Peyer's patch (tissue), 4 donors: ENCODE measurements around the gene ADTRP. TPM values are rescaled to one million over a fixed set of nuclear protein-coding genes. Genes with fewer than 3 reads are reported as not detected.

ENCODE experiments used
- DNase-seq, 3 donors: peaks; one replicate each; pipeline ENCODE4 v3.0.0-alpha.2; 2017 to 2019
- H3K27ac ChIP-seq, 4 donors: fragments of 200-600 bp; sonication (generic); one replicate each; pipeline ENCODE4 v1.5.1; 2016 to 2019
- H3K27me3 ChIP-seq, 2 donors: fragments of 200-600 bp; sonication (generic); one replicate each; pipeline ENCODE4 v1.5.1; 2019
- H3K36me3 ChIP-seq, 3 donors: fragments of 200-600 bp; sonication (generic); one replicate each; pipeline ENCODE4 v1.5.1; 2016 to 2019
- H3K4me1 ChIP-seq, 4 donors: fragments of 200-600 bp; sonication (generic); one replicate each; pipeline ENCODE4 v1.5.1; 2016 to 2019
- H3K4me3 ChIP-seq, 4 donors: fragments of 200-600 bp; sonication (generic); 1 replicate in 3 of 4; 2 replicates in 1 of 4; pipeline ENCODE4 v1.5.1; 2016 to 2019; ENCODE audit warnings: mild to moderate bottlenecking in 1 of 4
- H3K9me3 ChIP-seq, 4 donors: fragments of 200-600 bp; sonication (generic); one replicate each; pipeline ENCODE4 v1.5.1; 2016 to 2019; ENCODE audit warnings: mild to moderate bottlenecking in 1 of 4
- POLR2A ChIP-seq, 2 donors: fragments of 450-650 bp; IDR thresholded peaks; one replicate each; pipeline ENCODE4 v1.5.1; 2017; ENCODE audit warnings: antibody characterized with exemption in 2 of 2, mild to moderate bottlenecking in 2 of 2, moderate library complexity in 2 of 2
- total RNA-seq, 4 donors: library from RNA; depleted of rRNA; stranded (reverse); fragments of >200 nt; gene quantifications; one replicate each; pipeline ENCODE4 v1.1.0, GENCODE V29; 2016
- TF ChIP-seq, protein P1 (sequence below), 6 experiments: fragments of 450-650 bp in 4 of 6; fragments of 200-600 bp in 2 of 6; sonication (generic) in 1 of 6; IDR thresholded peaks; one replicate each; pipeline ENCODE4 v1.5.1; 2017 to 2019; ENCODE audit warnings: antibody characterized with exemption in 6 of 6, mild to moderate bottlenecking in 3 of 6, moderate library complexity in 1 of 6

ADTRP gene
- total RNA-seq, 4 donors from 2014 or later = 33.8 to 187 (median 133) TPM

DNA sequence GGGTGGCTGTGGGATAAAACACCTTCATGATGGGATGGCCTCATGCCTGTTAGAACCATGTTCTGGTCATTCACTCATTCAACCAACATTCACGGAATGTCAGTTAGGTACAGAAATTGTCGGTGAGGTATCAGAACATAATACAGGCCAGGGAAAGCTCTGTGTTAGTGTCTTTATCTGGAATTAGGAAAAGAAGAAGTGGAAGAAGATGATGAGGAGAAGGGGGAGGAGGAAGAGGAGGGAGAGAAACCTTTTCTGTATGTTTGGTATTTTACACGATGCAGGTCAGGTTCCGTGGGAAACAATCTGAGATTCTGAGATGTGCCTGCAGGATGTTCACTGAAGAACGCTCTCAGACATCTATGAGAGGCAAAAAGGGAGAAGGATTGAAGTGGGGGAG is 5.6 kb downstream of the ADTRP start:
- TF ChIP-seq, protein P1, sequence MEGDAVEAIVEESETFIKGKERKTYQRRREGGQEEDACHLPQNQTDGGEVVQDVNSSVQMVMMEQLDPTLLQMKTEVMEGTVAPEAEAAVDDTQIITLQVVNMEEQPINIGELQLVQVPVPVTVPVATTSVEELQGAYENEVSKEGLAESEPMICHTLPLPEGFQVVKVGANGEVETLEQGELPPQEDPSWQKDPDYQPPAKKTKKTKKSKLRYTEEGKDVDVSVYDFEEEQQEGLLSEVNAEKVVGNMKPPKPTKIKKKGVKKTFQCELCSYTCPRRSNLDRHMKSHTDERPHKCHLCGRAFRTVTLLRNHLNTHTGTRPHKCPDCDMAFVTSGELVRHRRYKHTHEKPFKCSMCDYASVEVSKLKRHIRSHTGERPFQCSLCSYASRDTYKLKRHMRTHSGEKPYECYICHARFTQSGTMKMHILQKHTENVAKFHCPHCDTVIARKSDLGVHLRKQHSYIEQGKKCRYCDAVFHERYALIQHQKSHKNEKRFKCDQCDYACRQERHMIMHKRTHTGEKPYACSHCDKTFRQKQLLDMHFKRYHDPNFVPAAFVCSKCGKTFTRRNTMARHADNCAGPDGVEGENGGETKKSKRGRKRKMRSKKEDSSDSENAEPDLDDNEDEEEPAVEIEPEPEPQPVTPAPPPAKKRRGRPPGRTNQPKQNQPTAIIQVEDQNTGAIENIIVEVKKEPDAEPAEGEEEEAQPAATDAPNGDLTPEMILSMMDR (IDR thresholded peaks at IDR 0.05) = no peak
- Histone ChIP-seq H3K27ac (no peak overlapping the region), H3K9me3 (no peaks in the 10 kb centered on the region), H3K4me3 (no peak overlapping the region), H3K27me3 (no peaks in the 10 kb centered on the region), H3K36me3 (no peaks in the 10 kb centered on the region), H3K4me1 (peaks cover 0 to 28% (median 5%) of the 10 kb centered on the region in 4 donors)
- no peak for DNase-seq

DNA sequence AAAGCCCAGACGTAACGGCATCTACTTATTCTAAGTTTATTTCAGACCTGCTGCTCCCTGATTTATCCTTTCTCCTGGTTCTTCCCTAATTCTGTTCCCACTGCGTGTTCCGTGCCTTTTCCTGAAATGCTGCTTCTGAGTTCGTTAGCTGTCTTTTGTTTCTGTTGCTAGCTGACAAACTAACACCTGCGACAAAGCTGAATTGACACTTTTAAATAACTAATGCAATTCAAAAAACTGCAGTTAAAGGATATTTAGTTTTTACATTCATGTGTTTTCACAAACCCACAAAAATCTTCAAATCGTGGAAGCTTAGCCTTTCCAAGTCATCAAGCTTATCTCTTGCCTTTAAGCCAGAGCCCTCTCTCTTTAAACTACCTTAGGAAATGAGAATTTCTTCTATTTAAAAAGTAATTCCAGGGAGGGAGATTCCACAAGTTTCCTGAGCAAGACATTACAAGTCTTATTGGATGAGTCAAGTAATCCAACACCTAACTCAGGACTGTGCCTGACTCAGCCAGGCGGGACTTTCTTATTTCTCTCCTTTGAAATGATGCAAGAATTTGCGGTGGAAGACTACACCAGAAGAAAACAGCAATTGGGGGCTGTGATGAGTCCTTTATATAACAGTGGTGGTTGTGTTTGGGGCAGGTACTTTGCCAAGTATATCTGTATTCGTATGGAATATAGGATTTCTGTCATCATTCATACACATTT is 6.3 kb downstream of the ADTRP start:
- Histone ChIP-seq H3K9me3 (no peaks in the 10 kb centered on the region), H3K27ac (peak overlapping the region in 2 of 4 donors; percentile 89 to 96), H3K4me1 (peaks cover 0 to 28% (median 5%) of the 10 kb centered on the region in 4 donors), H3K4me3 (no peak overlapping the region), H3K36me3 (no peaks in the 10 kb centered on the region), H3K27me3 (no peaks in the 10 kb centered on the region)
- no peak for TF ChIP-seq POLR2A (IDR thresholded peaks at IDR 0.05)
- DNase-seq = peak in 1 of 3 donors; percentile 68

DNA sequence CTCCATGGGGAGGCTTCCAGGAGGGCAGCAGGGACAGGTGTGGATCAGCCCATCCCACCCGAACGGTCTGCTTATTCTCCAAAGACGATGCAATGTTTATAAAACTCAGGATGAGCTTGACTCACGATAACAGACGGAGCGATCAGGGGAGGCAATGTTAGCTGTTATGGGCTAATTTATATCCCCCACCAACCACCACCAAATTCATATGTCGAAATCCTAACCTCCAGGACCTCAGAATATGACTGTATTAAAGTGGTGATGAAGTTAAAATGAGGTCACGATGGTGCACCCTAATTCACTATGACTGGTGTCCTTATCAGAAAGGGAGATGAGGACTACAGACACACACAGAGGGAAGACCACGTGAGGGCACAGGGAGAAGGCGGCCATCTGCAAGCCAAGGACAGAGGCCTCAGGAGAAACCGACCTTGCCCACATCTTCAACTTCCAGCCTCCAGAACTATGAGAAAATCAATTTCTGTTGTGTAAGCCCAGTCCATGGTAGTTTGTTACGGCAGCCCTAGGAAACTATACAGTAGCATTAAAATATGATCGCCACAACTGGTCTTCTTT is 7.0 kb downstream of the ADTRP start:
- DNase-seq = no peak
- H3K4me1 ChIP-seq = peaks cover 0 to 28% (median 5%) of the 10 kb centered on the region in 4 donors
- TF ChIP-seq, protein P1 (IDR thresholded peaks at IDR 0.05) = no peak
- no peak for TF ChIP-seq POLR2A (IDR thresholded peaks at IDR 0.05)
- H3K27ac ChIP-seq = peak overlapping the region; percentile 33 to 96 (median 86)
- H3K27me3 ChIP-seq = no peaks in the 10 kb centered on the region
- H3K9me3 ChIP-seq = no peaks in the 10 kb centered on the region
- H3K4me3 ChIP-seq = no peak overlapping the region
- H3K36me3 ChIP-seq = no peaks in the 10 kb centered on the region

DNA sequence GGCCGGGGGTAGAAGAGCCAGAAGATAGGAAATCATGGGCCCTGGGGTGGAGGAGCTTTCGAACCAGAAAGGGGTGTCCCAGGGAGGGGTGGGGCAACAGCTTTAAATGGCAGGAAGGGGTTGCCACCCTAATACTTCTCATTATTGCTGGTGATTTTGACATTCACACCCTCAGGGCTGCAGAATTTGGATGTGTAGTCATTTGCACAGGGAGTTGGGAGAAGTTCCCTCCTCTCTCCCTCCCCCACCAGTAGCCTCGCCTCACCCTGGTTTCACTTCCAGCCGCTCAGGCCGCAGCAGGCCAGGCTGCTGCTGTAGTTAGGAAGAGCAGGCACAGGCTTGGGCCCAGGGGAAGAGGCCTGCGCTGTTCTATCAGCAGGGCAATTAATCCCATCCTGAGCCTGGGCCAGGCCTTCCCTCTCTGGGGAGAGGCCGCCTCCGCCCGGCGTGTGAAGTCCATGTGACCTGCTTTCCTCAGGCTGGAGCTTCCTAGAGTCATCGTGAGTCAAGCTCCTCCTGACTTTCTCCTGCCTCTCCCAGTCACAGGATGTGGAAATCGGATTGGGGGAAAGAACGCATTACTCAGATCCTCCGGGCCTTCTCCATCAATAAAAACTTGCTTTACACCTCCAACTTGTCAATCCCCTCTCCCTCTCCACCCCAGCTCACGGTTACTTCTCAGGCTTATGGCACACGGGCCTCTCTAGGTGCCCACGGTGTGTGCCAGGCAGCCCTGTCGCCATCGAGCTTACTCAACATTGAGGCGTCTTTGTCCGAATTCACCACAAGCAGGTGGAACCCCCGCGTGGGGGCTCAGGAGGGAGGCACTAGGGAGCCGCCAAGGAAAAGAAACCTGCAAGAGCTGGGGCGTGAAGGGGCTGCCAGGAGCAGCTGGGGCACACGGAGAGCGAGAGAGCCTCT is 7.8 kb downstream of the ADTRP start:
- no peaks in the 10 kb centered on the region for H3K27me3 ChIP-seq
- H3K9me3 ChIP-seq = no peaks in the 10 kb centered on the region
- peaks cover 0 to 28% (median 5%) of the 10 kb centered on the region in 4 donors for H3K4me1 ChIP-seq
- peak overlapping the region in 2 of 4 donors; percentile 1 to 4 for H3K4me3 ChIP-seq
- peaks cover 0 to 3% (median 0%) of the 10 kb centered on the region in 3 donors for H3K36me3 ChIP-seq
- TF ChIP-seq, protein P1 (IDR thresholded peaks at IDR 0.05) = no peak
- TF ChIP-seq POLR2A (IDR thresholded peaks at IDR 0.05) = peak; percentile 60 to 90
- peak overlapping the region; percentile 33 to 96 (median 86) for H3K27ac ChIP-seq
- DNase-seq = peak; percentile 28 to 93 (median 91)

DNA sequence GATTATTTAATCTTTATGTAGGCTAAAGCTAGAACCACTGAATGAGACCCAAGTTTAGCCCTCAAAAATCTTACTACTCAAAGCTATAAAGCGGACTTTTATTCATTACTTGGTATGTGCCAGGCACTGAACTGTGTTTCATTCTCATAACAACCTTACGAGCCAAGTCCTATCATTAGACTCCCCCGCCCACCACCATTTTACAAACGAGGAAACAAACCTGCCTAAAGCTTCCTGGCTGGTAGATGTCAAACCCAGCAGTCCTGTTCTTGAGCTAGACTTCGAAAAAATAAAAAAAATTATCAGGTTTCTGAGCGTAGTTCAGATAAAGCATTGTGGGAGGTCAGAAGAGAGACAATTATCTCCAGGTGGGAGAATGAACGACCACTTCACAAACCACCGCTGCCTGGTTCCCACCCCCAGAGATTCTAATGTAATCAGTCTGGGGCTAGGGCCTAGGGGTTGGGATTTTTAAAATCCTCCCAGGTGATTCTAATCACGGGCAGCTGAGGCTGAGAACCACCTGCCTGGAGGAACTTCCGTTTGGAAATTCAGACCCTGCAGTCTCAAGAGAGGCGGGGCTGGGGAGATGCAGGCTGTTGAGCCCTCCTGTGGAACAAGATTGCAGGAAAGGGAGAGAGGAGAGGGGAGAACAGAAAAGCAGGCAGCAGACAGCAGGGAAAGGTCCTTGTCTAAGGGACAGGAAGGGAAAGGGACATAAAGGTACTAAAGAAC is 8.6 kb downstream of the ADTRP start:
- Histone ChIP-seq H3K27me3 (no peaks in the 10 kb centered on the region), H3K4me1 (peaks cover 0 to 28% (median 5%) of the 10 kb centered on the region in 4 donors), H3K4me3 (peak overlapping the region in 2 of 4 donors; percentile 1 to 4), H3K36me3 (peaks cover 0 to 10% (median 0%) of the 10 kb centered on the region in 3 donors), H3K27ac (peak overlapping the region; percentile 33 to 96 (median 86)), H3K9me3 (no peaks in the 10 kb centered on the region)
- TF ChIP-seq, protein P1 (IDR thresholded peaks at IDR 0.05) = no peak
- no peak for TF ChIP-seq POLR2A (IDR thresholded peaks at IDR 0.05)
- DNase-seq = peak in 1 of 3 donors; percentile 61
